ENCODE results near the gene CLEC9A. TPM values are rescaled to one million over a fixed set of nuclear protein-coding genes. Genes with fewer than 3 reads are reported as not detected.

CLEC9A gene
- total RNA-seq, 2 experiments from 2014 or later, result not detected

Other genes with a start within 250 kb of the CLEC9A start
- not detected for gene KLRF1, start 203.2 kb upstream of the CLEC9A start, total RNA-seq
- gene CLEC2B, start 161.3 kb upstream of the CLEC9A start, total RNA-seq, result 10 to 100 TPM; 30.3 to 30.7 TPM
- gene KLRF2, start 149.2 kb upstream of the CLEC9A start, total RNA-seq, result not detected
- not detected for gene CLEC2A, start 98.3 kb upstream of the CLEC9A start, total RNA-seq
- gene CLEC12A, start 59.3 kb upstream of the CLEC9A start, total RNA-seq, result not detected
- gene CLEC1B, start 31.6 kb upstream of the CLEC9A start, total RNA-seq, result not detected
- not detected for gene CLEC12B, start 20.1 kb upstream of the CLEC9A start, total RNA-seq
- not detected for gene CLEC1A, start 68.3 kb downstream of the CLEC9A start, total RNA-seq
- not detected for gene CLEC7A, start 99.5 kb downstream of the CLEC9A start, total RNA-seq
- gene OLR1, start 141.4 kb downstream of the CLEC9A start, total RNA-seq, result not detected
- gene TMEM52B, start 148.3 kb downstream of the CLEC9A start, total RNA-seq, result not detected
- gene GABARAPL1, start 182.2 kb downstream of the CLEC9A start, total RNA-seq, result 1 to 10 TPM; 3.3 to 4.9 TPM